HepG2 (cell line): Measurements from ENCODE around the gene ADAM8.

Experiments
- ELF1 ChIP-seq: sonication (generic); formaldehyde crosslinking; IDR thresholded peaks from 2 replicates; pipeline ENCODE4 v1.4.0; 2020; ENCODE audit warnings: missing genetic modification reagents
- FOXO1 ChIP-seq: sonication (generic); formaldehyde crosslinking; IDR thresholded peaks from 2 replicates; pipeline ENCODE4 v1.4.0; 2020; ENCODE audit warnings: missing genetic modification reagents
- MATR3 ChIP-seq: sonication (generic); formaldehyde crosslinking; IDR thresholded peaks from 2 replicates; pipeline ENCODE4 v1.4.0; 2020; ENCODE audit warnings: missing genetic modification reagents
- NFRKB ChIP-seq: fragments of 450-650 bp; IDR thresholded peaks from 2 replicates; pipeline ENCODE4 v1.6.1; 2017
- NPAS2 ChIP-seq: sonication (generic); formaldehyde crosslinking; IDR thresholded peaks from 2 replicates; pipeline ENCODE4 v1.8.0; 2022; ENCODE audit warnings: mild to moderate bottlenecking, missing genetic modification reagents, borderline replicate concordance
- ZBTB33 ChIP-seq: sonication (generic); formaldehyde crosslinking; IDR thresholded peaks from 2 replicates; pipeline ENCODE4 v1.4.0; 2020; ENCODE audit warnings: missing genetic modification reagents
- ZFX ChIP-seq: sonication (generic); formaldehyde crosslinking; IDR thresholded peaks from 2 replicates; pipeline ENCODE4 v1.4.0; 2020; ENCODE audit warnings: mild to moderate bottlenecking, low read depth, missing genetic modification reagents, moderate library complexity
- ZNF224 ChIP-seq: sonication (generic); formaldehyde crosslinking; IDR thresholded peaks from 2 replicates; pipeline ENCODE4 v1.5.0; 2020; ENCODE audit warnings: mild to moderate bottlenecking, missing genetic modification reagents
- ZNF318 ChIP-seq: sonication (generic); formaldehyde crosslinking; IDR thresholded peaks from 2 replicates; pipeline ENCODE4 v1.4.0; 2020; ENCODE audit warnings: mild to moderate bottlenecking, missing genetic modification reagents
- ZNF326 ChIP-seq: sonication (generic); formaldehyde crosslinking; IDR thresholded peaks from 2 replicates; pipeline ENCODE4 v1.4.0; 2020; ENCODE audit warnings: missing genetic modification reagents, borderline replicate concordance
- ZNF629 ChIP-seq: sonication (generic); formaldehyde crosslinking; conservative IDR thresholded peaks from 2 replicates; pipeline ENCODE4 v1.5.0; 2020; ENCODE audit warnings: missing genetic modification reagents
- TF ChIP-seq, protein P1 (sequence below): sonication (generic); formaldehyde crosslinking; IDR thresholded peaks from 2 replicates; pipeline ENCODE4 v1.9.0; 2022; ENCODE audit warnings: missing genetic modification reagents, mild to moderate bottlenecking, borderline replicate concordance
- TF ChIP-seq, protein P2 (sequence below): IDR thresholded peaks from 2 replicates; pipeline ENCODE4 v1.6.1; 2012; ENCODE audit warnings: inconsistent platforms

GRCh38 chr10:133297504-133297903 is 20.8 kb upstream of the ADAM8 start:
- TF ChIP-seq ZNF224 (CRISPR knock-in tag) (no peak), FOXO1 (no peak), ZNF326 (no peak), NPAS2 (CRISPR knock-in tag) (no peak), ZNF629 (CRISPR knock-in tag) (no peak), ZNF318 (CRISPR knock-in tag) (no peak), ELF1 (no peak), ZFX (no peak), NFRKB (no peak), ZBTB33 (CRISPR knock-in tag) (no peak), MATR3 (no peak)
- TF ChIP-seq, protein P1, sequence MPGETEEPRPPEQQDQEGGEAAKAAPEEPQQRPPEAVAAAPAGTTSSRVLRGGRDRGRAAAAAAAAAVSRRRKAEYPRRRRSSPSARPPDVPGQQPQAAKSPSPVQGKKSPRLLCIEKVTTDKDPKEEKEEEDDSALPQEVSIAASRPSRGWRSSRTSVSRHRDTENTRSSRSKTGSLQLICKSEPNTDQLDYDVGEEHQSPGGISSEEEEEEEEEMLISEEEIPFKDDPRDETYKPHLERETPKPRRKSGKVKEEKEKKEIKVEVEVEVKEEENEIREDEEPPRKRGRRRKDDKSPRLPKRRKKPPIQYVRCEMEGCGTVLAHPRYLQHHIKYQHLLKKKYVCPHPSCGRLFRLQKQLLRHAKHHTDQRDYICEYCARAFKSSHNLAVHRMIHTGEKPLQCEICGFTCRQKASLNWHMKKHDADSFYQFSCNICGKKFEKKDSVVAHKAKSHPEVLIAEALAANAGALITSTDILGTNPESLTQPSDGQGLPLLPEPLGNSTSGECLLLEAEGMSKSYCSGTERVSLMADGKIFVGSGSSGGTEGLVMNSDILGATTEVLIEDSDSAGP (CRISPR knock-in tag), result no peak
- TF ChIP-seq, protein P2, sequence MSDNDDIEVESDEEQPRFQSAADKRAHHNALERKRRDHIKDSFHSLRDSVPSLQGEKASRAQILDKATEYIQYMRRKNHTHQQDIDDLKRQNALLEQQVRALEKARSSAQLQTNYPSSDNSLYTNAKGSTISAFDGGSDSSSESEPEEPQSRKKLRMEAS, result no peak
